Aorta (tissue), 5 donors: ENCODE results near the gene TOM1L2. TPM values are rescaled to one million over a fixed set of nuclear protein-coding genes. Genes with fewer than 3 reads are reported as not detected.

Experiments used
- ATAC-seq: fragments of 200-7000 bp; cut with Tn5 transposase; one replicate; pipeline ENCODE4 v1.9.1; 2022; ENCODE audit warnings: moderate library complexity; ENCODE audit not compliant: low FRiP score
- DNase-seq, 2 donors: peaks; one replicate each; pipeline ENCODE4 v3.0.0-alpha.2; 2020
- H3K27ac ChIP-seq, 2 donors: one replicate each; pipeline ENCODE4 v1.5.1; 2013; ENCODE audit warnings: low read length in 2 of 2, mild to moderate bottlenecking in 2 of 2, moderate library complexity in 2 of 2, control low read depth in 1 of 2, inconsistent platforms in 1 of 2, low read depth in 1 of 2
- H3K27me3 ChIP-seq, 2 donors: one replicate each; pipeline ENCODE4 v1.6.1; 2013; ENCODE audit warnings: control low read depth in 1 of 2, low read length in 1 of 2, mild to moderate bottlenecking in 1 of 2, moderate library complexity in 1 of 2; ENCODE audit not compliant: insufficient read depth in 2 of 2, control insufficient read depth in 1 of 2
- H3K36me3 ChIP-seq, 2 donors: one replicate each; pipeline ENCODE4 v1.6.1; 2013; ENCODE audit warnings: control low read depth in 1 of 2, low read length in 1 of 2, mild to moderate bottlenecking in 1 of 2; ENCODE audit not compliant: insufficient read depth in 2 of 2, control insufficient read depth in 1 of 2
- H3K4me1 ChIP-seq, 2 donors: one replicate each; pipeline ENCODE4 v1.6.1; 2013; ENCODE audit warnings: low read length in 2 of 2, control low read depth in 1 of 2, mild to moderate bottlenecking in 1 of 2, moderate library complexity in 1 of 2; ENCODE audit not compliant: insufficient read depth in 2 of 2, control insufficient read depth in 1 of 2
- H3K4me3 ChIP-seq, 2 donors: one replicate each; pipeline ENCODE4 v1.5.1; 2013; ENCODE audit warnings: low read length in 2 of 2, control low read depth in 1 of 2, mild to moderate bottlenecking in 1 of 2
- H3K9me3 ChIP-seq: one replicate; pipeline ENCODE4 v1.6.1; 2013; ENCODE audit warnings: mild to moderate bottlenecking, low read length; ENCODE audit not compliant: control insufficient read depth
- WGBS, 2 donors: extraction: QIAGEN DNeasy Blood & Tissue Kit; methylation state at CpG; one replicate each; pipeline ENCODE4 v1.1.7; 2013; 5-methylcytosine and 5-hydroxymethylcytosine counted together
- intact Hi-C, 2 donors: fragments of 100-400 bp; cut with DNase I; formaldehyde crosslinking; loops; one replicate each; pipeline versions ENCODE4 v1.14.2 to v1.15.0; 2022
- polyA plus RNA-seq, 2 donors: library from polyadenylated mRNA; stranded (reverse); fragments of 200-250 nt; gene quantifications; one replicate each; pipeline ENCODE4 v1.2.3, GENCODE V29; 2013
- total RNA-seq, 2 donors: library from RNA; stranded (reverse); fragmentation: NEBNext Ultra II Directional; extraction: Animal tissue kit (Norgen Biotek cat#: 25700); gene quantifications; one replicate each; pipeline ENCODE4 v1.2.1, GENCODE V29; 2021
- donor health status: healthy with polysubstance abuse.
- donor health status: Bipolar disorder and iron deficiency.
- donor health status: DM: no; HTN: no; CAD: no.
- donor health status: DM: no; HTN: no; CAD: no.
- donor health status: DM: yes; HTN: yes; CAD: no.

Gene TOM1L2
- total and polyA plus RNA-seq, 4 donors = 11.9 to 74.9 (median 54.8) TPM

- ATAC-seq (peak; percentile 6), DNase-seq (no peak)
- no peaks in the 10 kb centered on the region for H3K27me3 ChIP-seq
- H3K27ac ChIP-seq = peak overlapping the region in 1 of 2 donors; percentile 34
- intact Hi-C loops = no loop called here
- H3K9me3 ChIP-seq = no peaks in the 10 kb centered on the region
- H3K4me1 ChIP-seq = no peaks in the 10 kb centered on the region
- H3K4me3 ChIP-seq = no peak overlapping the region
- WGBS, 2 donors = 23 to 25% methylated on average over 11 of the region's 11 CpGs
- H3K36me3 ChIP-seq = no peaks in the 10 kb centered on the region
These were observed 147.9 kb downstream of the TOM1L2 start for GRCh38 chr17:17824119-17824782.

GRCh38 chr17:17823433-17824118, 148.6 kb downstream of the TOM1L2 start:
- Histone ChIP-seq H3K36me3 (no peaks in the 10 kb centered on the region), H3K4me1 (no peaks in the 10 kb centered on the region), H3K27me3 (no peaks in the 10 kb centered on the region), H3K4me3 (peak overlapping the region in 1 of 2 donors; percentile 40), H3K9me3 (no peaks in the 10 kb centered on the region), H3K27ac (peak overlapping the region in 1 of 2 donors; percentile 34)
- peak; percentile 92 for ATAC-seq
- intact Hi-C loops = no loop called here
- WGBS, 2 donors = 1% methylated on average over 44 to 69 of the region's 69 CpGs
- peak; percentile 89 to 92 for DNase-seq

- Histone ChIP-seq H3K4me3 (no peak overlapping the region), H3K9me3 (no peaks in the 10 kb centered on the region)
- 39 to 44% methylated on average over 3 of the region's 3 CpGs for WGBS, 2 donors
These were observed 149.6 kb downstream of the TOM1L2 start for GRCh38 chr17:17822616-17823015.

GRCh38 chr17:17822189-17822588, 150.0 kb downstream of the TOM1L2 start:
- Histone ChIP-seq H3K27me3 (no peaks in the 10 kb centered on the region), H3K4me1 (no peaks in the 10 kb centered on the region), H3K27ac (no peak overlapping the region), H3K9me3 (no peaks in the 10 kb centered on the region), H3K4me3 (no peak overlapping the region), H3K36me3 (no peaks in the 10 kb centered on the region)
- intact Hi-C loops = no loop called here
- no peak for ATAC-seq
- peak in 1 of 2 donors; percentile 85 for DNase-seq
- WGBS, 2 donors = 33 to 45% methylated on average over 1 of the region's 1 CpG

More at GRCh38 chr17:17822616-17823015, 149.6 kb downstream of the TOM1L2 start:
- no peak for ATAC-seq
- intact Hi-C loops = no loop called here
- Histone ChIP-seq H3K4me1 (no peaks in the 10 kb centered on the region), H3K27me3 (no peaks in the 10 kb centered on the region), H3K27ac (no peak overlapping the region), H3K36me3 (no peaks in the 10 kb centered on the region)
- DNase-seq = no peak

- Histone ChIP-seq H3K9me3 (no peaks in the 10 kb centered on the region), H3K36me3 (no peaks in the 10 kb centered on the region), H3K4me1 (no peaks in the 10 kb centered on the region), H3K27ac (no peak overlapping the region), H3K27me3 (no peaks in the 10 kb centered on the region), H3K4me3 (no peak overlapping the region)
- intact Hi-C loops = no loop called here
- no peak for DNase-seq
- no peak for ATAC-seq
- WGBS, 2 donors = 85 to 86% methylated on average over 7 of the region's 7 CpGs
These were observed 151.6 kb downstream of the TOM1L2 start for GRCh38 chr17:17820463-17821158.

- Histone ChIP-seq H3K4me3 (no peak overlapping the region), H3K9me3 (no peaks in the 10 kb centered on the region), H3K36me3 (no peaks in the 10 kb centered on the region), H3K27me3 (no peaks in the 10 kb centered on the region), H3K27ac (no peak overlapping the region), H3K4me1 (no peaks in the 10 kb centered on the region)
- no peak for DNase-seq
- intact Hi-C loops = no loop called here
- ATAC-seq = no peak
- 90 to 94% methylated on average over 10 of the region's 10 CpGs for WGBS, 2 donors
These were observed 152.2 kb downstream of the TOM1L2 start for GRCh38 chr17:17820046-17820445.

GRCh38 chr17:17819561-17819995, 152.6 kb downstream of the TOM1L2 start:
- H3K9me3 ChIP-seq = no peaks in the 10 kb centered on the region
- intact Hi-C loops = loop anchor here in 1 of 2 donors (10.0 kb wide), 1 partner anchor 215 kb away; the partner anchor contains the start of genes ATPAF2 and GID4
- WGBS, 2 donors = 85 to 87% methylated on average over 12 of the region's 12 CpGs
- H3K27me3 ChIP-seq = no peaks in the 10 kb centered on the region
- no peaks in the 10 kb centered on the region for H3K36me3 ChIP-seq
- ATAC-seq (no peak), DNase-seq (peak in 1 of 2 donors; percentile 85)
- H3K4me1 ChIP-seq = no peaks in the 10 kb centered on the region
- no peak overlapping the region for H3K4me3 ChIP-seq
- no peak overlapping the region for H3K27ac ChIP-seq

GRCh38 chr17:17819111-17819510, 153.1 kb downstream of the TOM1L2 start:
- ATAC-seq = no peak
- intact Hi-C loops = loop anchor here in 1 of 2 donors (10.0 kb wide), 1 partner anchor 216 kb away; the partner anchor contains the start of genes ATPAF2 and GID4
- no peak for DNase-seq
- Histone ChIP-seq H3K36me3 (no peaks in the 10 kb centered on the region), H3K4me3 (no peak overlapping the region), H3K9me3 (no peaks in the 10 kb centered on the region), H3K27ac (no peak overlapping the region), H3K27me3 (no peaks in the 10 kb centered on the region), H3K4me1 (no peaks in the 10 kb centered on the region)
- 83 to 90% methylated on average over 12 of the region's 12 CpGs for WGBS, 2 donors
